HCT116 (cell line): ENCODE results near the gene KIF1A. TPM values are rescaled to one million over a fixed set of nuclear protein-coding genes. Genes with fewer than 3 reads are reported as not detected.
"Not testable (repeated sequence)": the region's sequence is repeated elsewhere in the genome, so short reads cannot be mapped to it uniquely, and the experiment has no call there.

ENCODE experiments used
- ATAC-seq: fragments of 200-7000 bp; cut with Tn5 transposase; 2 replicates; pipeline ENCODE4 v1.9.1; 2020; ENCODE audit warnings: mild to moderate bottlenecking, moderate library complexity
- BruUV-seq: library from RNA; stranded (reverse); fragments of 400-500 nt; replicated peaks from 2 replicates; lab custom pipeline; 2021; lab: Mats Ljungman, UMichigan
- CTCF ChIA-PET: fragments of 300-600 bp; sonication (Branson Sonifier 250); formaldehyde crosslinking; loops from one replicate; lab custom pipeline; 2021; ENCODE audit warnings: antibody characterized with exemption; lab: Charles Lee
- POLR2A ChIA-PET: fragments of 300-600, 350-600 bp; sonication (Branson Sonifier 250); formaldehyde crosslinking; loops from one replicate; lab custom pipeline; 2021; ENCODE audit warnings: antibody characterized with exemption; lab: Charles Lee
- RAD21 ChIA-PET, 2 experiments: fragments of 300-600 bp; sonication (Branson Sonifier 250); formaldehyde crosslinking; loops; one replicate each; lab custom pipeline; 2023; ENCODE audit warnings: low total read pairs in 2 of 2; ENCODE audit not compliant: uncharacterized antibody in 2 of 2, unreplicated experiment in 2 of 2, low non-redundant PET in 1 of 2; lab: Charles Lee
- DNase-seq: peaks from one replicate; pipeline ENCODE4 v3.0.0-alpha.2; 2010; ENCODE audit warnings: low read depth, low spot score
- H2AFZ ChIP-seq: fragments of 200-600 bp; shearing (Covaris generic), sonication (generic); 2 replicates; pipeline ENCODE4 v1.6.1; 2017; ENCODE audit warnings: low read depth, mixed run types, mixed read lengths, antibody characterized with exemption, low read length; ENCODE audit not compliant: poor library complexity, severe bottlenecking
- H3K27ac ChIP-seq: 2 replicates; pipeline ENCODE4 v1.5.1; 2012; ENCODE audit warnings: low read depth, low read length
- H3K27me3 ChIP-seq: fragments of 200-600 bp; sonication (generic); 2 replicates; pipeline ENCODE4 v1.6.1; 2016; ENCODE audit warnings: mixed run types, low read length, mixed read lengths; ENCODE audit not compliant: insufficient read depth
- H3K36me3 ChIP-seq, 2 experiments: fragments of 200-500 bp in 1 of 2; fragments of 200-600 bp in 1 of 2; sonication (Bioruptor generic) in 1 of 2; sonication (generic) in 1 of 2; 2 replicates each; pipeline versions ENCODE4 v1.5.1 to v1.6.1; 2014 to 2016; ENCODE audit warnings: low read length in 2 of 2, inconsistent platforms in 1 of 2, mixed read lengths in 1 of 2, mixed run types in 1 of 2; ENCODE audit not compliant: insufficient read depth in 2 of 2, control insufficient read depth in 1 of 2
- H3K4me1 ChIP-seq, 2 experiments: fragments of 200-600 bp in 1 of 2; sonication (generic) in 1 of 2; 2 replicates each; pipeline versions ENCODE4 v1.5.1 to v1.6.1; 2012 to 2017; ENCODE audit warnings: low read length in 2 of 2, inconsistent platforms in 1 of 2, mild to moderate bottlenecking in 1 of 2, mixed read lengths in 1 of 2, mixed run types in 1 of 2, moderate library complexity in 1 of 2; ENCODE audit not compliant: insufficient read depth in 2 of 2, control insufficient read depth in 1 of 2
- H3K4me2 ChIP-seq: fragments of 200-600 bp; sonication (generic); 2 replicates; pipeline ENCODE4 v1.6.1; 2017; ENCODE audit warnings: mixed run types, low read length, mixed read lengths
- H3K4me3 ChIP-seq, 2 experiments: fragments of 200-600 bp in 1 of 2; sonication (generic) in 1 of 2; replicated peaks in 1 of 2; 2 replicates each; pipeline ENCODE4 v1.5.1; 2011 to 2016; ENCODE audit warnings: low read length in 2 of 2, control low read depth in 1 of 2, low read depth in 1 of 2, mild to moderate bottlenecking in 1 of 2, mixed read lengths in 1 of 2, mixed run types in 1 of 2
- H3K79me2 ChIP-seq: fragments of 200-600 bp; sonication (generic); 2 replicates; pipeline ENCODE4 v1.6.1; 2017; ENCODE audit warnings: mild to moderate bottlenecking, mixed run types, low read length, moderate library complexity, mixed read lengths; ENCODE audit not compliant: insufficient read depth
- H3K9ac ChIP-seq: fragments of 200-600 bp; sonication (generic); 2 replicates; pipeline ENCODE4 v1.6.1; 2016; ENCODE audit warnings: low read length, mixed read lengths
- H3K9me2 ChIP-seq: fragments of 200-600 bp; sonication (generic), shearing (Covaris generic); 2 replicates; pipeline ENCODE4 v1.6.1; 2017; ENCODE audit warnings: mixed run types, mild to moderate bottlenecking, moderate library complexity; ENCODE audit not compliant: insufficient read depth
- H3K9me3 ChIP-seq, 2 experiments: fragments of 200-500 bp in 1 of 2; fragments of 200-600 bp in 1 of 2; sonication (Bioruptor generic) in 1 of 2; sonication (generic) in 1 of 2; 2 replicates each; pipeline ENCODE4 v1.6.1; 2014 to 2017; ENCODE audit warnings: low read length in 2 of 2, mixed read lengths in 2 of 2, inconsistent platforms in 1 of 2, low read depth in 1 of 2, mild to moderate bottlenecking in 1 of 2, mixed run types in 1 of 2, moderate library complexity in 1 of 2; ENCODE audit not compliant: control insufficient read depth in 1 of 2, insufficient read depth in 1 of 2
- H4K20me1 ChIP-seq: fragments of 200-600 bp; sonication (generic), shearing (Covaris generic); 2 replicates; pipeline ENCODE4 v1.6.1; 2017; ENCODE audit warnings: mixed run types, mild to moderate bottlenecking, moderate library complexity; ENCODE audit not compliant: insufficient read depth
- intact Hi-C: fragments of 100-400 bp; cut with micrococcal nuclease; formaldehyde crosslinking; loops from 2 replicates; pipeline ENCODE4 v1.10.0; 2022
- total RNA-seq: library from RNA; stranded (reverse); gene quantifications from one replicate; pipeline ENCODE4 v1.2.1, GENCODE V29; 2021; ENCODE audit not compliant: unreplicated experiment

Gene KIF1A
- total RNA-seq, 1 experiment from 2014 or later, result 0.27 TPM

DNA sequence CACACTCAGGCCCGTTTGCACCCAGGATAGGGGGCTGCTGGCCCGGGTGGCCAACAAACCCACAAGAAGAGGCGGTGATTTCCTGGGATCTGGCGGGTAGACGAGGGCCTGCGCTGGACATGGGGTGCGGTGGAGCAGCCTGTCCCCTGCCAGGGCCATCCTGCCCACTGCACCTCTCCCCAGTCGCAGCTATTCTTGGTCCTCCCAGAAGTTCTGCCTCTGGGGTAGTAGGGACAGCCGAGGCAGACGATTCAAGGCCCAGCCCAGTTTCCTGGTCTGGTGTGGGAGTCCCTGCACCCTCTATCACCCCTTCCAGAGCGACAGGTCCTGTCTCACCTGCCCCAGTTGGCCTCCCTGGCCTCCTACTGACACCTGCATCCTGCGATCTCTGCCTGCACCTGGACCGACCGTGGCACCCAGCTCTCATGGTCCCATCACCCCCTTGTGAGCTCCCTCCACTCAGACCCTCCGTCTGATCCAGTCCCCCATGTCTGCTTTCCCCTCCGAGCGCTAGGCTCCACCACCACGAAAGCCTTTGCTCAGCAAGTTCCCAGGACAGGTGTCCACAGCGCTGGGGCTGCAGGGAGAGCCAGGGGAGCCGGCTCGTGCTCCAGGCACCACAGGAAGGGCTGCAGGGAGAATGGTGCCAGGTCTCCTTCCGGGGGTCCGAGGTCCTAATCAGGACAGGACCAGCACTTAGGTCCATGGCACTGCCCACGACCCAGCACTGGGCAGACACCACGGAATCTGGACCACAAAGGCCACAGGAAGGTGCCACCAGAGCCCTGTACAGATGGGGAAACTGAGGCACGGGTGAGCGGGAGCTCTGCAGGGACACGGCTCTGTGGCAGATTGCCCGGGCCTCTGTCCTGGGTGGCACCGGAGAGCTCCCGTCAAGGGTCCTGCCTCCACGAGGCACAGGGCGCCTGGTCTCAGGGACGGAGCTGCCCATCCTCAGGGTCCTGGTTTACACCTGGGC, 127.1 kb downstream of the KIF1A start:
- H3K9me2 ChIP-seq, H3K9ac ChIP-seq, H3K4me2 ChIP-seq, BruUV-seq, RAD21 ChIA-PET, H3K4me3 ChIP-seq, intact Hi-C loops, H3K4me1 ChIP-seq, H4K20me1 ChIP-seq, H3K27me3 ChIP-seq, POLR2A ChIA-PET, DNase-seq, H3K27ac ChIP-seq, H3K79me2 ChIP-seq, H3K9me3 ChIP-seq, ATAC-seq, H2AFZ ChIP-seq, H3K36me3 ChIP-seq, CTCF ChIA-PET: not testable (repeated sequence)

DNA sequence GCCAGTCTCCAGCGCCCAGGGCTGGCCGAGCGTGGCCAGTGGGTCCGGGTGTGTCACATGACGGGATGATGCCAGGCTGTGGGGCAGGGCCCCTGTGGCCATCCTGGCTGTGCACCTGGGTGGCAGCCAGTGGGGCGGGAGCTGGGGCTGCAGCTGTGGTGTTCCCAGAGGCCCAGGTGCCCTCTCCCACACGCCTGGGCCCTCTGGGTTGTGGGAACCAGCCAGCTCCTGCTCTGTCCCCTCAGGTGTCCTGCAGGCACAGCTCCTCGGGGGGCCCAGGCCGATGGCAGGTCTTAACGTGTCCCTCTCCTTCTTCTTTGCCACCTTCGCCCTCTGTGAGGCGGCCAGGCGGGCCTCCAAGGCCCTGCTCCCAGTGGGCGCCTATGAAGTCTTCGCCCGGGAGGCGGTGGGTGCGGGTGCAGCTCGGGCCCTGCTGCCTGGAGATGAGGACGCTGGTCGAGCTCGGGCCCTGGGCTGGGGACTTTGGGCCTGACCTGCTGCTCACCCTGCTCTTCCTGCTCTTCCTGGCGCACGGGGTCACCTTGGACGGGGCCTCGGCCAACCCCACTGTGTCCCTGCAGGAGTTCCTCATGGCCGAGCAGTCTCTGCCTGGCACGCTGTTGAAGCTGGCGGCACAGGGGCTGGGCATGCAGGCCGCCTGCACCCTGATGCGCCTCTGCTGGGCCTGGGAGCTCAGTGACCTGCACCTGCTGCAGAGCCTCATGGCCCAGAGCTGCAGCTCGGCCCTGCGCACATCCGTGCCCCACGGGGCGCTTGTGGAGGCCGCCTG, 128.2 kb downstream of the KIF1A start, which contains the start of gene AQP12A:
Gene AQP12A (plus strand): TSS at position 236 of the 790 bp plus-strand sequence. CDS start 48 bp downstream, at position 284.
- H3K27me3 ChIP-seq, H4K20me1 ChIP-seq, H3K79me2 ChIP-seq, H3K4me1 ChIP-seq, POLR2A ChIA-PET, H3K4me3 ChIP-seq, H3K9me2 ChIP-seq, H3K27ac ChIP-seq, CTCF ChIA-PET, H2AFZ ChIP-seq, intact Hi-C loops, DNase-seq, H3K9me3 ChIP-seq, H3K9ac ChIP-seq, BruUV-seq, RAD21 ChIA-PET, H3K36me3 ChIP-seq, H3K4me2 ChIP-seq: not testable (repeated sequence)
- ATAC-seq, result peak; percentile 8; the same call in 1 of the 2 replicates

- H3K4me1 ChIP-seq, H3K79me2 ChIP-seq, H3K9me2 ChIP-seq, H3K36me3 ChIP-seq, DNase-seq, BruUV-seq, RAD21 ChIA-PET, H4K20me1 ChIP-seq, POLR2A ChIA-PET, CTCF ChIA-PET, H3K4me2 ChIP-seq, H3K9me3 ChIP-seq, H3K27me3 ChIP-seq, ATAC-seq, H3K9ac ChIP-seq, H3K4me3 ChIP-seq, H3K27ac ChIP-seq, H2AFZ ChIP-seq, intact Hi-C loops: not testable (repeated sequence)
These were observed 129.0 kb downstream of the KIF1A start for GRCh38 chr2:240691075-240691427.

- H4K20me1 ChIP-seq, BruUV-seq, H3K4me1 ChIP-seq, CTCF ChIA-PET, ATAC-seq, H3K9ac ChIP-seq, RAD21 ChIA-PET, POLR2A ChIA-PET, H3K9me2 ChIP-seq, H3K27me3 ChIP-seq, H3K79me2 ChIP-seq, H3K36me3 ChIP-seq, DNase-seq, intact Hi-C loops, H3K4me2 ChIP-seq, H3K4me3 ChIP-seq, H3K27ac ChIP-seq, H3K9me3 ChIP-seq, H2AFZ ChIP-seq: not testable (repeated sequence)
These were observed 129.5 kb downstream of the KIF1A start for GRCh38 chr2:240690421-240691074.
